Adrenal gland (tissue), 12 donors: Measurements from ENCODE around the gene GRK1. TPM values are rescaled to one million over a fixed set of nuclear protein-coding genes. Genes with fewer than 3 reads are reported as not detected.
"Not testable (repeated sequence)": the region's sequence is repeated elsewhere in the genome, so short reads cannot be mapped to it uniquely, and the experiment has no call there.

Experiments used
- DNase-seq, 7 donors: peaks; one replicate each; pipeline ENCODE4 v3.0.0-alpha.2; 2019 to 2020
- H3K27ac ChIP-seq, 5 donors: fragments of 200-600 bp; sonication (generic) in 4 of 5; 1 replicate in 3 of 5; 2 replicates in 2 of 5; pipeline versions ENCODE4 v1.5.1 to v1.8.0; 2016 to 2020; ENCODE audit warnings: mild to moderate bottlenecking in 1 of 5
- H3K27me3 ChIP-seq: fragments of 200-600 bp; 2 replicates; pipeline ENCODE4 v1.8.0; 2021
- H3K36me3 ChIP-seq, 2 donors: fragments of 200-600 bp; replicated peaks in 1 of 2; 1 replicate in 1 of 2; 2 replicates in 1 of 2; pipeline versions ENCODE4 v1.5.1 to v1.8.0; 2018 to 2022
- H3K4me1 ChIP-seq, 2 donors: fragments of 200-600 bp; replicated peaks in 1 of 2; 1 replicate in 1 of 2; 2 replicates in 1 of 2; pipeline versions ENCODE4 v1.5.1 to v1.8.0; 2018 to 2021
- H3K4me3 ChIP-seq, 4 donors: fragments of 200-600 bp; sonication (generic) in 3 of 4; one replicate each; pipeline ENCODE4 v1.5.1; 2016 to 2018
- H3K9me3 ChIP-seq, 3 donors: fragments of 200-600 bp; sonication (generic) in 1 of 3; replicated peaks in 1 of 3; 1 replicate in 2 of 3; 2 replicates in 1 of 3; pipeline versions ENCODE4 v1.5.1 to v1.8.0; 2016 to 2021
- CTCF ChIP-seq, 6 experiments: fragments of 450-650 bp in 4 of 6; fragments of 200-600 bp in 2 of 6; sonication (generic) in 1 of 6; IDR thresholded peaks; 1 replicate in 5 of 6; 2 replicates in 1 of 6; pipeline versions ENCODE4 v1.5.1 to v1.8.0; 2016 to 2021; ENCODE audit warnings: antibody characterized with exemption in 6 of 6, mild to moderate bottlenecking in 2 of 6, moderate library complexity in 1 of 6
- POLR2A ChIP-seq, 2 donors: fragments of 450-650 bp; IDR thresholded peaks; one replicate each; pipeline ENCODE4 v1.6.1; 2017; ENCODE audit warnings: antibody characterized with exemption in 2 of 2, mild to moderate bottlenecking in 2 of 2, moderate library complexity in 1 of 2
- WGBS, 4 donors: extraction: QIAGEN DNeasy Blood & Tissue Kit in 2 of 4; methylation state at CpG; one replicate each; pipeline versions ENCODE4 v1.1.5 to v1.1.7; 2013 to 2017; 5-methylcytosine and 5-hydroxymethylcytosine counted together
- intact Hi-C, 2 donors: fragments of 100-400 bp; cut with DNase I; formaldehyde crosslinking; loops; one replicate each; pipeline versions ENCODE4 v1.14.1 to v1.15.0; 2022 to 2023
- polyA plus RNA-seq, 3 donors: library from polyadenylated mRNA; stranded (reverse); fragments of 200-250 nt in 2 of 3; fragments of 350-450 nt in 1 of 3; fragmentation: Illumina TruSeq in 1 of 3; extraction: RNeasy Lipid Tissue Mini Kit (QIAGEN cat#74804) in 1 of 3; gene quantifications; one replicate each; pipeline ENCODE4 v1.2.3, GENCODE V29; 2013 to 2014
- total RNA-seq, 9 donors: library from RNA; depleted of rRNA in 4 of 9; stranded (reverse); fragments of >200 nt in 4 of 9; fragments of 120-200 nt in 1 of 9; fragmentation: NEBNext Ultra II Directional in 1 of 9; extraction: Animal tissue kit (Norgen Biotek cat#: 25700) in 1 of 9; gene quantifications; one replicate each; pipeline versions ENCODE4 v1.1.0 to v1.2.4, GENCODE V29; 2013 to 2023
- donor health status: healthy with polysubstance abuse.
- donor health status: Bipolar disorder and iron deficiency.
- donor health status: DM: yes; HTN: yes; CAD: no.
- donor health status: DM: no; HTN: no; CAD: no.
- donor health status: DM: no; HTN: no; CAD: no.
- donor health status: DM: yes; HTN: yes; CAD: no.

The GRK1 gene
- total and polyA plus RNA-seq, 12 donors = 0.04 to 0.38 (median 0.22) TPM; not detected in 9

- no peaks in the 10 kb centered on the region for H3K9me3 ChIP-seq
- no peaks in the 10 kb centered on the region for H3K4me1 ChIP-seq
- H3K4me3 ChIP-seq = no peak overlapping the region
- TF ChIP-seq CTCF (IDR thresholded peaks at IDR 0.05) (no peak), POLR2A (IDR thresholded peaks at IDR 0.05) (no peak)
- DNase-seq = no peak
- intact Hi-C loops = no loop called here
- WGBS, 4 donors = 88 to 93% (median 92%) methylated on average over 11 to 19 of the region's 19 CpGs
- no peak overlapping the region for H3K27ac ChIP-seq
- no peaks in the 10 kb centered on the region for H3K27me3 ChIP-seq
- H3K36me3 ChIP-seq = no peaks in the 10 kb centered on the region
Observed at GRCh38 chr13:113751491-113751890, 84.5 kb downstream of the GRK1 start.

- H3K4me1 ChIP-seq, H3K36me3 ChIP-seq, DNase-seq, H3K9me3 ChIP-seq, H3K27ac ChIP-seq, H3K27me3 ChIP-seq, H3K4me3 ChIP-seq, intact Hi-C loops: not testable (repeated sequence)
- 90 to 95% (median 93%) methylated on average over 63 to 77 of the region's 78 CpGs for WGBS, 4 donors
Observed at GRCh38 chr13:113752211-113752986, 85.4 kb downstream of the GRK1 start.

- H3K4me3 ChIP-seq = no peak overlapping the region
- WGBS, 4 donors = 62 to 84% (median 71%) methylated on average over 8 to 11 of the region's 11 CpGs
- H3K36me3 ChIP-seq = no peaks in the 10 kb centered on the region
- no peak for DNase-seq
- intact Hi-C loops = no loop called here
- peaks cover 0 to 2% of the 10 kb centered on the region in 2 donors for H3K4me1 ChIP-seq
- H3K27me3 ChIP-seq = no peaks in the 10 kb centered on the region
- no peak overlapping the region for H3K27ac ChIP-seq
- TF ChIP-seq POLR2A (IDR thresholded peaks at IDR 0.05) (no peak), CTCF (IDR thresholded peaks at IDR 0.05) (no peak)
- no peaks in the 10 kb centered on the region for H3K9me3 ChIP-seq
Observed at GRCh38 chr13:113753171-113753570, 86.2 kb downstream of the GRK1 start.

- WGBS, 4 donors = 72 to 87% (median 79%) methylated on average over 7 of the region's 7 CpGs
Observed at GRCh38 chr13:113754242-113754641, 87.2 kb downstream of the GRK1 start.

More at GRCh38 chr13:113754242-113754641, 87.2 kb downstream of the GRK1 start:
- peaks cover 0 to 8% of the 10 kb centered on the region in 2 donors for H3K4me1 ChIP-seq
- H3K27me3 ChIP-seq = no peaks in the 10 kb centered on the region
- TF ChIP-seq CTCF (IDR thresholded peaks at IDR 0.05) (no peak), POLR2A (IDR thresholded peaks at IDR 0.05) (no peak)
- no peak overlapping the region for H3K4me3 ChIP-seq
- no peak overlapping the region for H3K27ac ChIP-seq
- H3K9me3 ChIP-seq = no peaks in the 10 kb centered on the region
- no peak for DNase-seq
- no peaks in the 10 kb centered on the region for H3K36me3 ChIP-seq
- intact Hi-C loops = no loop called here
